Activated CD4-positive, alpha-beta T cell treated with anti-CD3 and anti-CD28 coated beads, Interleukin-2, amount 10 ng/mL, durations not matched to agents 7 days and 5 days (primary cell): ENCODE data around the gene POLE. TPM values are rescaled to one million over a fixed set of nuclear protein-coding genes. Genes with fewer than 3 reads are reported as not detected.

Source experiments
- CTCF ChIA-PET: fragments of 350-600 bp; sonication (Branson Sonifier 250); formaldehyde crosslinking; loops from one replicate; lab custom pipeline; 2021; ENCODE audit warnings: antibody characterized with exemption; lab: Charles Lee
- POLR2A ChIA-PET: fragments of 350-600 bp; sonication (Branson Sonifier 250); formaldehyde crosslinking; loops from one replicate; lab custom pipeline; 2021; ENCODE audit warnings: antibody characterized with exemption; lab: Charles Lee
- DNase-seq: peaks from one replicate; pipeline ENCODE4 v3.0.0-alpha.2; 2020
- H3K27ac Mint-ChIP-seq: one replicate; pipeline ENCODE4 v1.8.0; 2021; ENCODE audit warnings: mild to moderate bottlenecking, moderate library complexity, mixed read lengths
- H3K27me3 Mint-ChIP-seq: one replicate; pipeline ENCODE4 v1.8.0; 2021; ENCODE audit warnings: mixed read lengths
- H3K36me3 Mint-ChIP-seq: one replicate; pipeline ENCODE4 v1.8.0; 2021; ENCODE audit warnings: low read depth, mixed read lengths
- H3K4me1 Mint-ChIP-seq: one replicate; pipeline ENCODE4 v1.8.0; 2021; ENCODE audit warnings: mixed read lengths
- H3K4me3 Mint-ChIP-seq: one replicate; pipeline ENCODE4 v1.8.0; 2021; ENCODE audit warnings: mild to moderate bottlenecking, moderate library complexity, mixed read lengths
- H3K9me3 Mint-ChIP-seq: one replicate; pipeline ENCODE4 v1.8.0; 2021; ENCODE audit warnings: mixed read lengths
- total RNA-seq, 2 experiments: library from RNA; stranded (reverse); gene quantifications; one replicate each; pipeline ENCODE4 v1.2.3, GENCODE V29; 2021

POLE gene
- total RNA-seq, 2 experiments from 2014 or later = 167 to 176 TPM

GRCh38 chr12:132669166-132669879 is 17.8 kb downstream of the POLE start:
- no peaks in the 10 kb centered on the region for H3K9me3 Mint-ChIP-seq
- no peak for DNase-seq
- CTCF ChIA-PET = no interaction called here
- H3K27ac Mint-ChIP-seq = no peak overlapping the region
- no peak overlapping the region for H3K4me3 Mint-ChIP-seq
- H3K36me3 Mint-ChIP-seq = peaks cover 60% of the 10 kb centered on the region
- H3K27me3 Mint-ChIP-seq = no peaks in the 10 kb centered on the region
- peaks cover 17% of the 10 kb centered on the region for H3K4me1 Mint-ChIP-seq
- POLR2A ChIA-PET = no interaction called here

GRCh38 chr12:132668191-132669088 is 18.7 kb downstream of the POLE start:
- H3K36me3 Mint-ChIP-seq = peaks cover 58% of the 10 kb centered on the region
- no peaks in the 10 kb centered on the region for H3K9me3 Mint-ChIP-seq
- CTCF ChIA-PET = no interaction called here
- POLR2A ChIA-PET = no interaction called here
- no peak overlapping the region for H3K27ac Mint-ChIP-seq
- peaks cover 26% of the 10 kb centered on the region for H3K4me1 Mint-ChIP-seq
- DNase-seq = no peak
- no peak overlapping the region for H3K4me3 Mint-ChIP-seq
- H3K27me3 Mint-ChIP-seq = no peaks in the 10 kb centered on the region

GRCh38 chr12:132665794-132666193 is 21.3 kb downstream of the POLE start:
- Mint-ChIP-seq H3K9me3 (no peaks in the 10 kb centered on the region), H3K27me3 (no peaks in the 10 kb centered on the region), H3K4me1 (peaks cover 42% of the 10 kb centered on the region), H3K36me3 (peaks cover 71% of the 10 kb centered on the region), H3K27ac (no peak overlapping the region), H3K4me3 (no peak overlapping the region)
- CTCF ChIA-PET = no interaction called here
- no peak for DNase-seq
- POLR2A ChIA-PET = no interaction called here

- POLR2A ChIA-PET = no interaction called here
- Mint-ChIP-seq H3K4me3 (no peak overlapping the region), H3K27ac (no peak overlapping the region), H3K9me3 (no peaks in the 10 kb centered on the region), H3K27me3 (no peaks in the 10 kb centered on the region), H3K36me3 (peaks cover 74% of the 10 kb centered on the region), H3K4me1 (peaks cover 49% of the 10 kb centered on the region)
- CTCF ChIA-PET = interaction anchor here (1.0 kb wide), 1 partner anchor 30 kb away, joined by 3 read pairs; no protein-coding TSS in a partner anchor
- no peak for DNase-seq
Observed at GRCh38 chr12:132665149-132665491, 22.0 kb downstream of the POLE start.

GRCh38 chr12:132664206-132665148 is 22.7 kb downstream of the POLE start:
- Mint-ChIP-seq H3K4me3 (no peak overlapping the region), H3K27me3 (no peaks in the 10 kb centered on the region), H3K4me1 (peaks cover 54% of the 10 kb centered on the region), H3K9me3 (no peaks in the 10 kb centered on the region), H3K27ac (peak overlapping the region; percentile 39), H3K36me3 (peaks cover 74% of the 10 kb centered on the region)
- ChIA-PET POLR2A (no interaction called here), CTCF (interaction anchor here (1.0 kb wide), 1 partner anchor 30 kb away, joined by 3 read pairs; no protein-coding TSS in a partner anchor)
- no peak for DNase-seq

GRCh38 chr12:132662901-132663755 is 24.0 kb downstream of the POLE start:
- CTCF ChIA-PET = no interaction called here
- no peaks in the 10 kb centered on the region for H3K27me3 Mint-ChIP-seq
- no peak for DNase-seq
- H3K9me3 Mint-ChIP-seq = no peaks in the 10 kb centered on the region
- H3K36me3 Mint-ChIP-seq = peaks cover 76% of the 10 kb centered on the region
- peak overlapping the region; percentile 77 for H3K27ac Mint-ChIP-seq
- POLR2A ChIA-PET = no interaction called here
- peaks cover 57% of the 10 kb centered on the region for H3K4me1 Mint-ChIP-seq
- no peak overlapping the region for H3K4me3 Mint-ChIP-seq

GRCh38 chr12:132661972-132662371 is 25.2 kb downstream of the POLE start:
- peaks cover 82% of the 10 kb centered on the region for H3K36me3 Mint-ChIP-seq
- ChIA-PET CTCF (interaction anchor here (0.5 to 1.1 kb wide), 2 partner anchors 137 to 595 kb away, joined by 4 to 5 read pairs; no protein-coding TSS in a partner anchor), POLR2A (no interaction called here)
- no peak overlapping the region for H3K4me3 Mint-ChIP-seq
- H3K27me3 Mint-ChIP-seq = no peaks in the 10 kb centered on the region
- DNase-seq = no peak
- no peaks in the 10 kb centered on the region for H3K9me3 Mint-ChIP-seq
- H3K27ac Mint-ChIP-seq = peak overlapping the region; percentile 47
- H3K4me1 Mint-ChIP-seq = peaks cover 57% of the 10 kb centered on the region

GRCh38 chr12:132660996-132661395 is 26.1 kb downstream of the POLE start:
- POLR2A ChIA-PET = no interaction called here
- Mint-ChIP-seq H3K27me3 (no peaks in the 10 kb centered on the region), H3K4me1 (peaks cover 57% of the 10 kb centered on the region)

GRCh38 chr12:132660052-132660451 is 27.1 kb downstream of the POLE start:
- no peaks in the 10 kb centered on the region for H3K27me3 Mint-ChIP-seq
- DNase-seq = peak; percentile 19
- peaks cover 54% of the 10 kb centered on the region for H3K4me1 Mint-ChIP-seq
- peak overlapping the region; percentile 85 for H3K27ac Mint-ChIP-seq
- peaks cover 68% of the 10 kb centered on the region for H3K36me3 Mint-ChIP-seq
- H3K9me3 Mint-ChIP-seq = no peaks in the 10 kb centered on the region
- CTCF ChIA-PET = interaction anchor here (1.2 kb wide), 1 partner anchor 27 kb away, joined by 5 read pairs; no protein-coding TSS in a partner anchor
- H3K4me3 Mint-ChIP-seq = no peak overlapping the region
- POLR2A ChIA-PET = no interaction called here

More at GRCh38 chr12:132660996-132661395, 26.1 kb downstream of the POLE start:
- no peak for DNase-seq
- no peak overlapping the region for H3K4me3 Mint-ChIP-seq
- no peaks in the 10 kb centered on the region for H3K9me3 Mint-ChIP-seq
- peak overlapping the region; percentile 71 for H3K27ac Mint-ChIP-seq
- CTCF ChIA-PET = interaction anchor here (0.6 to 1.1 kb wide), 2 partner anchors 138 to 153 kb away, joined by 4 to 5 read pairs; no protein-coding TSS in a partner anchor
- H3K36me3 Mint-ChIP-seq = peaks cover 78% of the 10 kb centered on the region

- no peaks in the 10 kb centered on the region for H3K9me3 Mint-ChIP-seq
- H3K4me1 Mint-ChIP-seq = peaks cover 49% of the 10 kb centered on the region
- no peak overlapping the region for H3K27ac Mint-ChIP-seq
- no peak overlapping the region for H3K4me3 Mint-ChIP-seq
- peaks cover 70% of the 10 kb centered on the region for H3K36me3 Mint-ChIP-seq
- no peaks in the 10 kb centered on the region for H3K27me3 Mint-ChIP-seq
- ChIA-PET POLR2A (no interaction called here), CTCF (interaction anchor here (0.6 to 1.2 kb wide), 3 partner anchors 14 to 82 kb away, joined by 3 to 5 read pairs (median 4); no protein-coding TSS in a partner anchor)
- DNase-seq = no peak
Observed at GRCh38 chr12:132659146-132659545, 28.0 kb downstream of the POLE start.

- Mint-ChIP-seq H3K27me3 (no peaks in the 10 kb centered on the region), H3K4me1 (peaks cover 41% of the 10 kb centered on the region), H3K9me3 (no peaks in the 10 kb centered on the region), H3K27ac (no peak overlapping the region), H3K4me3 (no peak overlapping the region), H3K36me3 (peaks cover 73% of the 10 kb centered on the region)
- ChIA-PET CTCF (interaction anchor here (0.6 to 0.7 kb wide), 2 partner anchors 13 to 83 kb away, joined by 3 to 4 read pairs; no protein-coding TSS in a partner anchor), POLR2A (no interaction called here)
- no peak for DNase-seq
Observed at GRCh38 chr12:132658149-132658894, 28.8 kb downstream of the POLE start.
